ENCODE results near the gene TNPO3. TPM values are rescaled to one million over a fixed set of nuclear protein-coding genes. Genes with fewer than 3 reads are reported as not detected.

The TNPO3 gene
- total RNA-seq, 1 experiment from 2014 or later: 58.5 TPM

GRCh38 chr7:128931190-128931798 is 123.6 kb downstream of the TNPO3 start:
- POLR2A ChIA-PET: no interaction called here

More at GRCh38 chr7:128931190-128931798, 123.6 kb downstream of the TNPO3 start:
- Histone ChIP-seq H3K27ac (ENCODE audit: low read depth, low read length) (no peak overlapping the region), H3K4me3 (replicated peaks in 1 of 2; ENCODE audit: low read depth in 1 of 2, low read length in 2 of 2) (no peak overlapping the region), H3K4me1 (ENCODE audit: control insufficient read depth in 1 of 2, insufficient read depth in 2 of 2, low read length in 2 of 2) (no peaks in the 10 kb centered on the region), H3K9me3 (ENCODE audit: control insufficient read depth in 1 of 2, insufficient read depth in 1 of 2, low read depth in 1 of 2, low read length in 2 of 2) (no peaks in the 10 kb centered on the region), H3K9me2 (ENCODE audit: insufficient read depth) (no peaks in the 10 kb centered on the region), H2AFZ (ENCODE audit: low read depth, low read length, poor library complexity, severe bottlenecking) (no peak overlapping the region), H3K36me3 (ENCODE audit: control insufficient read depth in 1 of 2, insufficient read depth in 2 of 2, low read length in 2 of 2) (no peaks in the 10 kb centered on the region), H3K27me3 (ENCODE audit: insufficient read depth, low read length) (no peaks in the 10 kb centered on the region), H3K4me2 (ENCODE audit: low read length) (no peak overlapping the region), H3K79me2 (ENCODE audit: insufficient read depth, low read length) (no peaks in the 10 kb centered on the region), H4K20me1 (ENCODE audit: insufficient read depth) (no peaks in the 10 kb centered on the region), H3K9ac (ENCODE audit: low read length) (no peak overlapping the region)
- no TSS peak for BruUV-seq (replicated peaks)
- intact Hi-C loops (cut with micrococcal nuclease): no loop called here
- DNase-seq (ENCODE audit: low read depth, low spot score) (no peak), ATAC-seq (no peak)
- CTCF ChIA-PET: no interaction called here
- RAD21 ChIA-PET (ENCODE audit: low non-redundant PET in 1 of 2, low total read pairs in 2 of 2, uncharacterized antibody in 2 of 2, unreplicated experiment in 2 of 2): no interaction called here
- TF ChIP-seq ATF3 (IDR thresholded peaks at IDR 0.05) (no peak), YY1 (IDR thresholded peaks at IDR 0.05; ENCODE audit: extremely low read depth, insufficient replicate concordance, low read depth, low read length) (no peak), POLR2A (IDR thresholded peaks at IDR 0.05; ENCODE audit: borderline replicate concordance, extremely low read depth, insufficient read depth, insufficient read length) (no peak), ZBTB33 (IDR thresholded peaks at IDR 0.05; ENCODE audit: extremely low read depth, insufficient replicate concordance, low read length) (no peak), SIN3A (IDR thresholded peaks at IDR 0.05; ENCODE audit: low read depth) (no peak), ZNF274 (IDR thresholded peaks at IDR 0.05; ENCODE audit: low read depth, low read length) (no peak)
